ENCODE data around the gene FTH1. TPM values are rescaled to one million over a fixed set of nuclear protein-coding genes. Genes with fewer than 3 reads are reported as not detected.

FTH1 gene
- total and polyA plus RNA-seq, 2 of the 13 experiments (the other 11 are each of a cell fraction or from before 2014, with no cell fraction given), result 607 to 760 TPM

GRCh38 chr11:61964058-61964665, 3.3 kb downstream of the FTH1 start (continued):
- TF ChIP-seq ZNF280D (CRISPR knock-in tag; IDR thresholded peaks at IDR 0.05) (0 out of 2 replicates have a peak, but pooled peaks have one; percentile 21), ARID2 (CRISPR knock-in tag; IDR thresholded peaks at IDR 0.05; ENCODE audit: borderline replicate concordance) (no peak), NFIC (IDR thresholded peaks at IDR 0.05; ENCODE audit: low read length) (0 out of 2 replicates have a peak, but pooled peaks have one; percentile 48), ZZZ3 (CRISPR knock-in tag; IDR thresholded peaks at IDR 0.05; ENCODE audit: borderline replicate concordance) (no peak), ZBTB8A (CRISPR knock-in tag; IDR thresholded peaks at IDR 0.05; ENCODE audit: borderline replicate concordance, low read depth) (no peak), ATF6 (CRISPR knock-in tag; conservative IDR thresholded peaks at IDR 0.05) (no peak), SUZ12 (IDR thresholded peaks at IDR 0.05; ENCODE audit: low read depth, low read length) (no peak), CHD2 (IDR thresholded peaks at IDR 0.05; ENCODE audit: low read depth, low read length) (peak; percentile 9; the same call in 1 of the 2 replicates), ZNF562 (CRISPR knock-in tag; IDR thresholded peaks at IDR 0.05; ENCODE audit: borderline replicate concordance) (no peak), ZNF790 (CRISPR knock-in tag; IDR thresholded peaks at IDR 0.05; ENCODE audit: borderline replicate concordance) (0 out of 2 replicates have a peak, but pooled peaks have one; percentile 31), LCORL (IDR thresholded peaks at IDR 0.05) (no peak), LCORL (CRISPR knock-in tag; IDR thresholded peaks at IDR 0.05) (0 out of 2 replicates have a peak, but pooled peaks have one; percentile 58), ZNF775 (CRISPR knock-in tag; IDR thresholded peaks at IDR 0.05; ENCODE audit: borderline replicate concordance) (no peak), MBD4 (IDR thresholded peaks at IDR 0.05; ENCODE audit: borderline replicate concordance, low read length) (peak; percentile 85; the same call in 1 of the 2 replicates), SOX6 (IDR thresholded peaks at IDR 0.05) (no peak), SOX6 (CRISPR knock-in tag; IDR thresholded peaks at IDR 0.05) (no peak), ZNF362 (CRISPR knock-in tag; IDR thresholded peaks at IDR 0.05; ENCODE audit: borderline replicate concordance) (peak; percentile 0), THAP11 (CRISPR knock-in tag; IDR thresholded peaks at IDR 0.05) (0 out of 2 replicates have a peak, but pooled peaks have one; percentile 9), PAF1 (CRISPR knock-in tag; IDR thresholded peaks at IDR 0.05) (peak; percentile 38; the same call in 1 of the 2 replicates), AGO2 (optimal IDR thresholded peaks at IDR 0.05; ENCODE audit: low read depth, low read length) (peak; percentile 14)
- TF ChIP-seq, protein P1, sequence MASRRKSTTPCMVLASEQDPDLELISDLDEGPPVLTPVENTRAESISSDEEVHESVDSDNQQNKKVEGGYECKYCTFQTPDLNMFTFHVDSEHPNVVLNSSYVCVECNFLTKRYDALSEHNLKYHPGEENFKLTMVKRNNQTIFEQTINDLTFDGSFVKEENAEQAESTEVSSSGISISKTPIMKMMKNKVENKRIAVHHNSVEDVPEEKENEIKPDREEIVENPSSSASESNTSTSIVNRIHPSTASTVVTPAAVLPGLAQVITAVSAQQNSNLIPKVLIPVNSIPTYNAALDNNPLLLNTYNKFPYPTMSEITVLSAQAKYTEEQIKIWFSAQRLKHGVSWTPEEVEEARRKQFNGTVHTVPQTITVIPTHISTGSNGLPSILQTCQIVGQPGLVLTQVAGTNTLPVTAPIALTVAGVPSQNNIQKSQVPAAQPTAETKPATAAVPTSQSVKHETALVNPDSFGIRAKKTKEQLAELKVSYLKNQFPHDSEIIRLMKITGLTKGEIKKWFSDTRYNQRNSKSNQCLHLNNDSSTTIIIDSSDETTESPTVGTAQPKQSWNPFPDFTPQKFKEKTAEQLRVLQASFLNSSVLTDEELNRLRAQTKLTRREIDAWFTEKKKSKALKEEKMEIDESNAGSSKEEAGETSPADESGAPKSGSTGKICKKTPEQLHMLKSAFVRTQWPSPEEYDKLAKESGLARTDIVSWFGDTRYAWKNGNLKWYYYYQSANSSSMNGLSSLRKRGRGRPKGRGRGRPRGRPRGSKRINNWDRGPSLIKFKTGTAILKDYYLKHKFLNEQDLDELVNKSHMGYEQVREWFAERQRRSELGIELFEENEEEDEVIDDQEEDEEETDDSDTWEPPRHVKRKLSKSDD (CRISPR knock-in tag; IDR thresholded peaks at IDR 0.05; ENCODE audit: low read depth), result no peak

All from HepG2 (cell line).